Aorta (tissue), 5 donors: Measurements from ENCODE around the gene PDGFB. TPM values are rescaled to one million over a fixed set of nuclear protein-coding genes. Genes with fewer than 3 reads are reported as not detected.
A peak's percentile ranks its signal among the peaks of the same experiment; 100 is the strongest.

ENCODE experiments used
- ATAC-seq: fragments of 200-7000 bp; cut with Tn5 transposase; one replicate; pipeline ENCODE4 v1.9.1; 2022; ENCODE audit warnings: moderate library complexity; ENCODE audit not compliant: low FRiP score
- DNase-seq, 2 donors: peaks; one replicate each; pipeline ENCODE4 v3.0.0-alpha.2; 2020
- H3K27ac ChIP-seq, 2 donors: one replicate each; pipeline ENCODE4 v1.5.1; 2013; ENCODE audit warnings: low read length in 2 of 2, mild to moderate bottlenecking in 2 of 2, moderate library complexity in 2 of 2, control low read depth in 1 of 2, inconsistent platforms in 1 of 2, low read depth in 1 of 2
- H3K27me3 ChIP-seq, 2 donors: one replicate each; pipeline ENCODE4 v1.6.1; 2013; ENCODE audit warnings: control low read depth in 1 of 2, low read length in 1 of 2, mild to moderate bottlenecking in 1 of 2, moderate library complexity in 1 of 2; ENCODE audit not compliant: insufficient read depth in 2 of 2, control insufficient read depth in 1 of 2
- H3K36me3 ChIP-seq, 2 donors: one replicate each; pipeline ENCODE4 v1.6.1; 2013; ENCODE audit warnings: control low read depth in 1 of 2, low read length in 1 of 2, mild to moderate bottlenecking in 1 of 2; ENCODE audit not compliant: insufficient read depth in 2 of 2, control insufficient read depth in 1 of 2
- H3K4me1 ChIP-seq, 2 donors: one replicate each; pipeline ENCODE4 v1.6.1; 2013; ENCODE audit warnings: low read length in 2 of 2, control low read depth in 1 of 2, mild to moderate bottlenecking in 1 of 2, moderate library complexity in 1 of 2; ENCODE audit not compliant: insufficient read depth in 2 of 2, control insufficient read depth in 1 of 2
- H3K4me3 ChIP-seq, 2 donors: one replicate each; pipeline ENCODE4 v1.5.1; 2013; ENCODE audit warnings: low read length in 2 of 2, control low read depth in 1 of 2, mild to moderate bottlenecking in 1 of 2
- H3K9me3 ChIP-seq: one replicate; pipeline ENCODE4 v1.6.1; 2013; ENCODE audit warnings: mild to moderate bottlenecking, low read length; ENCODE audit not compliant: control insufficient read depth
- WGBS, 2 donors: extraction: QIAGEN DNeasy Blood & Tissue Kit; methylation state at CpG; one replicate each; pipeline ENCODE4 v1.1.7; 2013; 5-methylcytosine and 5-hydroxymethylcytosine counted together
- intact Hi-C, 2 donors: fragments of 100-400 bp; cut with DNase I; formaldehyde crosslinking; loops; one replicate each; pipeline versions ENCODE4 v1.14.2 to v1.15.0; 2022
- polyA plus RNA-seq, 2 donors: library from polyadenylated mRNA; stranded (reverse); fragments of 200-250 nt; gene quantifications; one replicate each; pipeline ENCODE4 v1.2.3, GENCODE V29; 2013
- total RNA-seq, 2 donors: library from RNA; stranded (reverse); fragmentation: NEBNext Ultra II Directional; extraction: Animal tissue kit (Norgen Biotek cat#: 25700); gene quantifications; one replicate each; pipeline ENCODE4 v1.2.1, GENCODE V29; 2021
- donor health status: healthy with polysubstance abuse.
- donor health status: Bipolar disorder and iron deficiency.
- donor health status: DM: no; HTN: no; CAD: no.
- donor health status: DM: no; HTN: no; CAD: no.
- donor health status: DM: yes; HTN: yes; CAD: no.

The PDGFB gene
- total and polyA plus RNA-seq, 4 donors: 0.97 to 20.7 (median 4.3) TPM

DNA sequence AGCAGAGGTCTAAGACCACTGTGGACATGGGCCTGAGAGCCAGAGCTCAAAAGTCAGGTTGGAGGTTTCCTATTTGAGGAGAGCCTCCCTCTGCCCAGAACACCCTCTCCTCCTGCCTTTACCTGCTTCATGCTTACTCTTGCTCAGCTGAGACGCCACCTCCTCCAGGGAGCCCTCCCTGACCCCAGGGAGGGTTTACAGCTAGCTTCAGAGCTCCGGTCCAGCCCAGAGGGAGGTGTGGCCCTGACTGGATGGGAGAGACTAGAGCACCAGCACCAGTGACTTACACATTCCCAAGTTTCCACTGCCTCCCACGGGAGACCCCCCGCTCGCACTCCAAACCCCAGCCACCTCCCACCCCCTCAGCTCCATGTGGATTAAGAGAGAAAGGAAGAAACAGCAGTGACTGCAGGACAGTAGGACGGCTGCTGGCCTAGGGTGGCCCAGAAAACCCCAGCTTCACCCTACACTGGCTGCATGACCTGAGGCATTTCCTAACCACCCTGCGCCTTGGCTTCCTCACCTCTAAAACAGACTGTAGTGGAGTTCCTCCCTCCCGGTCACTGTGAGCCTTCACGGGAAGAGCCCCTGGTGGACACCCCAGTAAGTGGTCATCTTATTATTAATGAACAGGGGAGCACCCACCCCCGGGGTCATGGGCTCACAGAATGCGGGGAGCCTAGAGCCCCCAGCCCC is 24.5 kb upstream of the PDGFB start:
- intact Hi-C loops: no loop called here
- no peak for DNase-seq
- H3K4me3 ChIP-seq: no peak overlapping the region
- 84 to 88% methylated on average over 11 of the region's 11 CpGs for WGBS, 2 donors
- no peaks in the 10 kb centered on the region for H3K27me3 ChIP-seq
- no peaks in the 10 kb centered on the region for H3K4me1 ChIP-seq
- H3K27ac ChIP-seq: no peak overlapping the region
- no peak for ATAC-seq
- H3K9me3 ChIP-seq: no peaks in the 10 kb centered on the region
- no peaks in the 10 kb centered on the region for H3K36me3 ChIP-seq

DNA sequence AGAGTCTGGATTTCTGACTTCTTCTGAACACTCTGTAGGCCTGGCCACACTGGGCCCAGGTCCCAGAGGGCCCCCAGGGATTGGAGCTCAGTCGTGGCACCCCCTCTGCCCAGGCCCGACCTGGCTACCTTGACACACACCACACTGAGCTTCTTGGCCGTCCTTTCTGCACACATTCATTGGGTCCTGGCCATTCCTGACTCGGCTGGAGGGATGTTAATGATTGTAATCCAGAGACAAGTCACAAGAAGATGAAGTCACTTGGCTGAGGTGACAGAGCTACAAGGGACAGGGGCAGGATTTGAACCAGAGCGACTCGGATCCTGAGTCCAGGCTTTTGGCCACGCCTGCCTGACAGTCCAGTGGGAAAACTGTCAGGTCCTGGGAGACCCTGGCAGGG is 23.9 kb upstream of the PDGFB start:
- DNase-seq (no peak), ATAC-seq (no peak)
- no peaks in the 10 kb centered on the region for H3K4me1 ChIP-seq
- H3K36me3 ChIP-seq: no peaks in the 10 kb centered on the region
- H3K27me3 ChIP-seq: no peaks in the 10 kb centered on the region
- no peak overlapping the region for H3K4me3 ChIP-seq
- no peaks in the 10 kb centered on the region for H3K9me3 ChIP-seq
- H3K27ac ChIP-seq: no peak overlapping the region
- intact Hi-C loops: no loop called here
- WGBS, 2 donors: 31 to 34% methylated on average over 7 of the region's 7 CpGs

DNA sequence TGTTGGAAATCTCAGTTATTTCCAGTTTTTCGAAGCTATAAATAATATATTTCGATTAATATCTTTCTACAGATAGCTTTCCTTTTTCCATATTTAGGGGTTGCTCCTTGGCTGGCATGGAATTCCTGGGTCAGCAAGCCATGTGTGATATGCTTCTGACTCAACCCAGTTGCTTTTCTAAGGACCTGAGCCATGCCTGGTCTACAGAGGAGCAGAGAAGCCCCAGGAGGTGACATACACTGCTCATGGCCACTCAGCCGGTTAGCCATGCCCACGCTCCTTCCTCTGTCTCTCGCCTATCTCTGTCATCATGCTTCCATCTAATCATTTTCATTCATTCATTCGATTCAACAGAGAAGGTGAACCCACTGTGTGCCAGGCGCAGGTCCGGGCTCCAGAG is 23.2 kb upstream of the PDGFB start:
- 80 to 87% methylated on average over 8 of the region's 8 CpGs for WGBS, 2 donors
- Histone ChIP-seq H3K27ac (no peak overlapping the region), H3K4me1 (no peaks in the 10 kb centered on the region), H3K27me3 (no peaks in the 10 kb centered on the region), H3K4me3 (no peak overlapping the region), H3K9me3 (no peaks in the 10 kb centered on the region), H3K36me3 (no peaks in the 10 kb centered on the region)
- DNase-seq (no peak), ATAC-seq (no peak)
- intact Hi-C loops: no loop called here

DNA sequence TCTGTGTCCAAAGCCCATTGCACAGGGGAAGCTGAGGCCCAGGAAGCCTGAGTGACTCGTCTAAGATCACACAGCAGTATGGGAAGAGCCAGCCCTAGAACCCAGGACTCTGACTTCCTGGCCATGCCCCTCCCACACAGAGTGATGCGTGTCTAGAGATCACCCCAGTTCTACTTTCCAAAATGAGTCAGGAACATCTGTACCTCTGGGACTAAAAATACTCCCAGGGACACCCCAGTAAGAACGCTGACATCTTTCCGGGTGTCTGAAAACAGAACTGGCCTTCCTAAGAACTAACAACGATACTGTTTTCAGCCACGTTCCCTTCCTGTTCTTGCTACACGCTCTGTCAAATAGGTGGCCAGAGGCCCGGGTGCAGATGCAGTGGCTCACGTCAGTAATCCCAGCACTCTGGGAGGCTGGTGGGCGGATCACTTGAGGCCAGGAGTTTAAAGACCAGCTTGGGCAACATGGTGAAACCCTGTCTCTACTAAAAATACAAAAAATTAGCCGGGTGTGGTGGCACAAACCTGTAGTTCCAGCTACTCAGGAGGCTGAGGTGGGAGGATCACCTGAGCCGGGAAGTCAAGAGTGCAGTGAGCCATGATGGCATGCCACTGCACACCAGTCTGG is 21.7 kb upstream of the PDGFB start:
- no peaks in the 10 kb centered on the region for H3K27me3 ChIP-seq
- H3K27ac ChIP-seq: no peak overlapping the region

DNA sequence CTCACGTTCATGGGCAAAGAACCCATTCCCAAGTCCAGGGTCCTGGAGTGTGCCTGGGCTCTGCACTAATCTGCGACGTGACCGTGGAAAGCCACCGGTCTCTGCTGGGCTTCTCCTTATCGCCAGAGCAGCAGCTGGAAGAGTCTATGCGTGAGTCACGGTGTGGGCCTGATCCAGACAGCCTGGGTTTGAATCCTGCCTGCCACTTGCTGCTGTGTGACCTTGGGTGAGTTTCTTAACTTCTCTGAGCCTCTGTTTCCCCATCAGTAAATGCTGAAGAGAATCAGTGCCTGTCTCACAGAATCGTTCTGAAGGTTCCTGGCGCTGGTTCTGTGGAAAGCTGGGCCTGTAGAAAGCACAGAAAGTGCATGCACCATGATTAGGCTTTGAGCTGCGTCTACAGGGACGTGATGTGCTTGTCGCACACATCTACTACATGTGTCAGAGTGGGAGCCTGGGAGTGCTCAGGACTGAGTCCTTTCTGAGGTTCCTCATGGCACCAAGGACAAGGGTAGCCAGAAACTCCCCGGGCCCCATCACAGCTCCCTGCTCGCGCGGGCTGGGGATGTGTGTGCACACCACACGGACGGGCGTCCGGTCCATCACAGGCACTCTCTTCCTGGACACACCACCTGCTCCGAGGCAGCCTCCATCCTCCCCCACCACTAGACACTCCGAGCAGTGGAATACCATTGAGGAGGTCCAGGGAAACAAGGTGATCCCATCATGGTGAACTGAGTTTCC is 20.5 kb upstream of the PDGFB start:
- H3K27ac ChIP-seq: no peak overlapping the region
- 80 to 87% methylated on average over 23 of the region's 23 CpGs for WGBS, 2 donors

More for the DNA sequence above, 21.7 kb upstream of the PDGFB start:
- Histone ChIP-seq H3K4me1 (no peaks in the 10 kb centered on the region), H3K36me3 (no peaks in the 10 kb centered on the region), H3K4me3 (no peak overlapping the region), H3K9me3 (peaks cover 4% of the 10 kb centered on the region)
- DNase-seq (peak in 1 of 2 donors; percentile 77), ATAC-seq (no peak)
- intact Hi-C loops: no loop called here
- 78 to 87% methylated on average over 12 of the region's 12 CpGs for WGBS, 2 donors

DNA sequence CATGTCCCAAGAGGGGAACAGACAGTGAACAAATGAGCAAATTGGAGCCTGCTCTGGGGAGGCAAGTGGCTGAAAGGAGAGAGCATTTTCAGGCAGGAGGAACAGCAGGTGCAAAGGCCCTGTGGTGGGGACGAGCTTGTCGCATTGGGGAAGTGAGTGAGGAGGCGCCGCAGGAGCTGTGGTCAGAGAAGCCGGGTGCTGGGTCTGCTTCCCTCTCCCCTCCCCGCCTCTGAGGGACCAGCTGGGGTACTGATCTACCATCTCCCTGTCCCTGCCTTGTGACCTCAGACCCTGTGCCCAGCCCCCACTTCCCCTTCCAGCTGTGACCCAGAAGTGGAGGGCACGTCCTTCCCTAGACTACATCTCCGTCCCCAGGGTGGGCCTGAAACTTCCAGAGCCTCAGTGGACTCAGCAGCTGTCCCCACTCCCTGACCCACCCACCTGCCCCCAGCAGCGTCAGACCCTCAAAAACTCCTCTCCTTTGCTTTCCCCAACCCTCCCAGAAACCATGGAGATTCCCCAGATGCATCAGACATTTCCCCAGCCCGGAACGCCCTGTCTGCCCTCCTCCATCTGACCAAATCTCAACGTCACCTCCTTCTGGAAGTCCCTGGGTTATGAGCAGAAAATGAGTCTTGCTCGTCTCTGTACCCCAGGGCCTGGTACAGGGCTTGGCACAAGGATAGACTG is 19.7 kb upstream of the PDGFB start:
- Histone ChIP-seq H3K4me3 (no peak overlapping the region), H3K27me3 (no peaks in the 10 kb centered on the region), H3K4me1 (no peaks in the 10 kb centered on the region), H3K27ac (no peak overlapping the region), H3K9me3 (peaks cover 4% of the 10 kb centered on the region), H3K36me3 (no peaks in the 10 kb centered on the region)
- 78 to 84% methylated on average over 13 of the region's 13 CpGs for WGBS, 2 donors
- ATAC-seq (peak; percentile 23), DNase-seq (peak in 1 of 2 donors; percentile 92)
- intact Hi-C loops: no loop called here

More for the DNA sequence above, 20.5 kb upstream of the PDGFB start:
- intact Hi-C loops: no loop called here
- no peaks in the 10 kb centered on the region for H3K27me3 ChIP-seq
- DNase-seq (no peak), ATAC-seq (no peak)
- H3K36me3 ChIP-seq: no peaks in the 10 kb centered on the region
- H3K9me3 ChIP-seq: peaks cover 4% of the 10 kb centered on the region
- no peak overlapping the region for H3K4me3 ChIP-seq
- no peaks in the 10 kb centered on the region for H3K4me1 ChIP-seq

DNA sequence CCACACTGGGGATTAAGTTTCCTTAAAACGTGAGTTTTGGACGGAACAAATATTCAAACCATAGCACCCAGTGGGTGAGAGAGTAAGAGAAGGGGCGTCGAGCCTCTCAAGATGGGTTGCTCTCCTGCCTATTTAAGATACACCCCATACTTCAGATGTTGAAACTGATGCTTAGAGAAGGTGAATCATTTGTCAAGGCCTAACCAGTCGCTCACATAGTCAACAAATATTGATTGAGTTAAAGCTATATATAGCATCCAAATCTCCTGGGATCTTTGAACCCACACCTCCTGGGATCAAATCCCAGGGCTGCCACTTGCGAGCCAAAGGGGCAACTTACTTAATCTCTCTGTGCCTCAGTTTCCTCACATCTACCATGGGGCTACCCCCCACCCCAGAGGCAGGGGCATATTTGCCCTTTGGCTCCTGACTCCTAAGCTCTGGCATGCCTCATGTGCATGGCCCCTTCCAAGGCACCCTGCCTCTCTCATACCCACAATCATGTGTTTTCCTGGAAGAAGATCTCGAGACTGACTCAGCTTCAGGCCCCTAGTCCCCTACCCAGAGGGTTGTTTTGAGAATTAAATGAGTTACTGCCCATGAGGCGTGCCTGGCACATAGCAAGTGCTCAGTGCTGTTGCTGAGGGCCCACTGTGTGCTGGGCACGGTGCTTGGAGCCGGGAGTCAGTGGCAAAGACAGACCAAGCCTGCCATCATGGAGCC is 19.0 kb upstream of the PDGFB start:
- H3K9me3 ChIP-seq: peaks cover 4% of the 10 kb centered on the region
- no peak overlapping the region for H3K4me3 ChIP-seq
- no peak for DNase-seq
- no peak for ATAC-seq
- intact Hi-C loops: no loop called here
- H3K27me3 ChIP-seq: no peaks in the 10 kb centered on the region
- 90 to 92% methylated on average over 10 of the region's 10 CpGs for WGBS, 2 donors
- H3K4me1 ChIP-seq: no peaks in the 10 kb centered on the region
- H3K27ac ChIP-seq: no peak overlapping the region
- no peaks in the 10 kb centered on the region for H3K36me3 ChIP-seq

DNA sequence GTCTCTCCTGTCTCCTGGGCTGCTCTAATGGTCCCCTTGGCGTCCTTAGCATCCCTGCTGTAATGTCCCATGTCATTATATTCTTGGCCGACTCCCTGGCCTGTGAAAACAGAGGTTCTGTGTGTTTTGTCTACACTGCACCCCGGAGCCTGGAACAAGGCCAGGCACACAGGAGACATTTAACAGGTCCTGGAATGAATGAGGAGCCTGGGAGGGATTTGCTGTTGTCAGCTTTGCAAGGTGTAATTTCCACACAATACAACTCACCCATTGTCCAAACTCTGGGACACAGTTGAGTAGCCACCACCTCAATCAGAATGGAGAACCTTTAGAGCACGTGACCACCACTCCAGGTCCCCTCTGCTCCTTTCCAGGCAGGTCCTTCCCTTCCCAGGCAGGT is 14.9 kb upstream of the PDGFB start:
- Histone ChIP-seq H3K27me3 (no peaks in the 10 kb centered on the region), H3K4me3 (no peak overlapping the region), H3K4me1 (no peaks in the 10 kb centered on the region), H3K27ac (no peak overlapping the region), H3K36me3 (no peaks in the 10 kb centered on the region), H3K9me3 (peaks cover 4% of the 10 kb centered on the region)
- 47 to 48% methylated on average over 4 of the region's 4 CpGs for whole genome bisulfite sequencing, 2 donors
- ATAC-seq (no peak), DNase-seq (no peak)
- intact Hi-C loops: no loop called here
